OCI-LY1 (cell line): ENCODE data around the gene SLC12A3.

ENCODE experiments used
- CTCF ChIP-seq: fragments of 200-600 bp; sonication (generic), shearing (Covaris generic); IDR thresholded peaks from 2 replicates; pipeline ENCODE4 v1.5.1; 2017; ENCODE audit warnings: mild to moderate bottlenecking, antibody characterized with exemption, low read length, moderate library complexity, mixed read lengths
- EZH2 ChIP-seq: fragments of 200-600 bp; sonication (generic), shearing (Covaris generic); IDR thresholded peaks from 2 replicates; pipeline ENCODE4 v1.8.0; 2017; ENCODE audit warnings: borderline replicate concordance, mixed run types, mild to moderate bottlenecking, antibody characterized with exemption, low read length, moderate library complexity, mixed read lengths

- TF ChIP-seq CTCF (no peak), EZH2 (no peak)
These were observed 78.9 kb downstream of the SLC12A3 start for GRCh38 chr16:56943761-56944375.
